IPS-18c (cell line): Measurements from ENCODE around the gene TSPO.
"Not testable (repeated sequence)": the region's sequence is repeated elsewhere in the genome, so short reads cannot be mapped to it uniquely, and the experiment has no call there.

ENCODE experiments used
- H3K4me3 ChIP-seq: 2 replicates; pipeline ENCODE4 v1.7.0; 2013; ENCODE audit warnings: low read depth, mild to moderate bottlenecking, low read length, moderate library complexity; ENCODE audit not compliant: insufficient read depth
- H3K9me3 ChIP-seq: one replicate; pipeline ENCODE4 v1.6.1; 2013; ENCODE audit warnings: mild to moderate bottlenecking, low read length, moderate library complexity; ENCODE audit not compliant: control insufficient read depth, insufficient read depth

Gene TSPO

GRCh38 chr22:43128116-43128515 is 23.2 kb upstream of the TSPO start:
- H3K4me3 ChIP-seq: no peak overlapping the region
- no peaks in the 10 kb centered on the region for H3K9me3 ChIP-seq

GRCh38 chr22:43128928-43129424 is 22.4 kb upstream of the TSPO start:
- no peaks in the 10 kb centered on the region for H3K9me3 ChIP-seq
- H3K4me3 ChIP-seq: no peak overlapping the region

GRCh38 chr22:43129426-43130425 is 21.6 kb upstream of the TSPO start:
- Histone ChIP-seq H3K9me3 (no peaks in the 10 kb centered on the region), H3K4me3 (no peak overlapping the region)

GRCh38 chr22:43131773-43132501 is 19.4 kb upstream of the TSPO start:
- Histone ChIP-seq H3K4me3 (no peak overlapping the region), H3K9me3 (no peaks in the 10 kb centered on the region)

GRCh38 chr22:43133401-43133800 is 18.0 kb upstream of the TSPO start:
- Histone ChIP-seq H3K9me3 (no peaks in the 10 kb centered on the region), H3K4me3 (no peak overlapping the region)

- Histone ChIP-seq H3K9me3 (no peaks in the 10 kb centered on the region), H3K4me3 (no peak overlapping the region)
These were observed 16.8 kb upstream of the TSPO start for GRCh38 chr22:43134553-43134952.

- Histone ChIP-seq H3K9me3 (no peaks in the 10 kb centered on the region), H3K4me3 (no peak overlapping the region)
These were observed 15.8 kb upstream of the TSPO start for GRCh38 chr22:43135565-43135964.

GRCh38 chr22:43136255-43136654 is 15.1 kb upstream of the TSPO start:
- Histone ChIP-seq H3K4me3 (no peak overlapping the region), H3K9me3 (no peaks in the 10 kb centered on the region)

GRCh38 chr22:43136801-43137200 is 14.6 kb upstream of the TSPO start:
- no peaks in the 10 kb centered on the region for H3K9me3 ChIP-seq
- no peak overlapping the region for H3K4me3 ChIP-seq

GRCh38 chr22:43142880-43143562 is 8.3 kb upstream of the TSPO start, which contains the start of gene MCAT:
MCAT (minus strand) TSS chr22:43143398; CDS start chr22:43143348, 50 bp downstream.
- no peaks in the 10 kb centered on the region for H3K9me3 ChIP-seq
- peak within 1 kb of the TSS; percentile 82 for H3K4me3 ChIP-seq

- no peak overlapping the region for H3K4me3 ChIP-seq
These were observed 6.4 kb upstream of the TSPO start for GRCh38 chr22:43144949-43145348.

GRCh38 chr22:43145371-43145770 is 6.0 kb upstream of the TSPO start:
- H3K4me3 ChIP-seq, H3K9me3 ChIP-seq: not testable (repeated sequence)

More at GRCh38 chr22:43144949-43145348, 6.4 kb upstream of the TSPO start:
- H3K9me3 ChIP-seq: no peaks in the 10 kb centered on the region

GRCh38 chr22:43146332-43146731 is 5.0 kb upstream of the TSPO start:
- not testable (repeated sequence) for H3K4me3 ChIP-seq, H3K9me3 ChIP-seq

- H3K9me3 ChIP-seq: no peaks in the 10 kb centered on the region
- no peak overlapping the region for H3K4me3 ChIP-seq
These were observed 3.5 kb upstream of the TSPO start for GRCh38 chr22:43147821-43148220.

GRCh38 chr22:43148581-43148980 is 2.8 kb upstream of the TSPO start:
- Histone ChIP-seq H3K4me3 (no peak overlapping the region), H3K9me3 (no peaks in the 10 kb centered on the region)

GRCh38 chr22:43150731-43151206 is 590 bp upstream of the TSPO start:
- Histone ChIP-seq H3K4me3 (peak overlapping the region; percentile 46; the same call in 1 of the 2 replicates), H3K9me3 (no peaks in the 10 kb centered on the region)

GRCh38 chr22:43152003-43152356 is 621 bp downstream of the TSPO start:
- Histone ChIP-seq H3K4me3 (peak overlapping the region; percentile 46; the same call in 1 of the 2 replicates), H3K9me3 (no peaks in the 10 kb centered on the region)
